GM21367 (cell line): ENCODE results near the gene NTRK1.

Experiments
- ATAC-seq: cut with Tn5 transposase; IDR thresholded peaks from one replicate; pipeline ENCODE4 v1.9.1; 2021; ENCODE audit not compliant: unreplicated experiment

NTRK1 gene

DNA sequence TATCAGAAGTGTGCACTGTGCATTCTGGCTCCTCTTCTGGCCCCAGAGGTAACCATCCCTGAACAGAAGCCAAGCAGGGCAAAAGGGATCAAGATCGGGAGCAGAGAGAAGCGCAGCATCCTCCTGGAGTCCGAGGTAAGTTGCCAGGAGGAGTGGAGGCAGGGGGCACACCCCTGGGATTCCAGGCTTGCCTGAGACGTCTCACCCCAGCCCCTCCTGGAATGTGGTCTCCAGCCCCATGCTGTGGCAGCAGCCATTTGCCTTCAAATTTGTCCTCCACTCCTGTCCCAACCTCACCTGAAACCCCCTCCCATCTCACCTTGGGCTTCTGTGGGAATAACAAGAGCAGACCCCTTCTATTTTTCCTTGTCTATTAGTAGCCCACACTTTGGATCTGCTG lies 69.8 kb downstream of the NTRK1 start:
- ATAC-seq, result no peak
